Adrenal gland (tissue), 5 donors: ENCODE results near the gene MYADML2.

ENCODE experiments used
- POLR2A ChIP-seq, 2 donors: fragments of 450-650 bp; IDR thresholded peaks; one replicate each; pipeline ENCODE4 v1.6.1; 2017; ENCODE audit warnings: antibody characterized with exemption in 2 of 2, mild to moderate bottlenecking in 2 of 2, moderate library complexity in 1 of 2
- TF ChIP-seq, protein P1 (sequence below), 6 experiments: fragments of 450-650 bp in 4 of 6; fragments of 200-600 bp in 2 of 6; sonication (generic) in 1 of 6; IDR thresholded peaks; 1 replicate in 5 of 6; 2 replicates in 1 of 6; pipeline versions ENCODE4 v1.5.1 to v1.8.0; 2016 to 2021; ENCODE audit warnings: antibody characterized with exemption in 6 of 6, mild to moderate bottlenecking in 2 of 6, moderate library complexity in 1 of 6
- donor health status: DM: no; HTN: no; CAD: no.

DNA sequence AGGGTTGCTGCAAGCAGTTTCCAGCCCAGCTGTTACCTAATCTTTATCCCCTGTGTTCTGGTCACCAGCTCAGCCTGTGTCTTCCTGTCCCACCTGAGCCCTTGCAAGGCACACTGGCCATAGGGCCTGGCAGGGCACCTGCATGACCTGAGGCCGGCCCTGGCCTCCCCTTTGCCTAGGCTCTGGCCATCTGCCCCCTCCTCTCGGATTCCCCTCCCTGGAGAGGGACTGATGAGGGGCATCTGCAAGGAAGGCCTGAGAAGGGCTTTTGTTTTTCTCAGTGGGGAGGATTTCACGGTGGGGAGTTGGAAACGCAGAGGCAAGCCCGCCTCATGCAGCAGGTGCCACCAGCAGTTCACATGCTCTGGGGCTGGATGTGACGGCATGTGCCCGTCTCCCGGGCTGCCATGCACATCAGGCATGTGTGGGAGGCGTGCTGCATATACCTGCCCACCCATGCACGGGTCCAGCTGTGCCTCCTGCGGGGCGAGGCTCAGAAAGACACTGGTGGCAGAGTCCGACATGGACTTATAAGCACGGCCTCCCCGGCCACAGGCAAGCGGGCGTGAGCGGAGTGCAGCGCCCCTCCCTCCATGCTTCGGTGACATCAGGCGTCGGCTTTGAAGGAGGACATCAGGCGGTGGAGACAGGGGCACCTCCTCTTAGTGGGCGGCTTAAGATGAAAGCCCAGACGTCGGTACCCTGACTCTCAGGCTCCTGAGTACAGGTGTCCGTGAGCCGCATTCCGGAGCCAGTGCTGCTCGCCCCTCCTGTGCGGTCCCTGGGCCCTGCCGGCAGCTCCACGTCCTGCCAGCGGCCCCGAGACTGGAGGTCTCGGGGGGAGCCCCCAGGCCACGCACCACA is 46.9 kb upstream of the MYADML2 start:
- TF ChIP-seq, protein P1, sequence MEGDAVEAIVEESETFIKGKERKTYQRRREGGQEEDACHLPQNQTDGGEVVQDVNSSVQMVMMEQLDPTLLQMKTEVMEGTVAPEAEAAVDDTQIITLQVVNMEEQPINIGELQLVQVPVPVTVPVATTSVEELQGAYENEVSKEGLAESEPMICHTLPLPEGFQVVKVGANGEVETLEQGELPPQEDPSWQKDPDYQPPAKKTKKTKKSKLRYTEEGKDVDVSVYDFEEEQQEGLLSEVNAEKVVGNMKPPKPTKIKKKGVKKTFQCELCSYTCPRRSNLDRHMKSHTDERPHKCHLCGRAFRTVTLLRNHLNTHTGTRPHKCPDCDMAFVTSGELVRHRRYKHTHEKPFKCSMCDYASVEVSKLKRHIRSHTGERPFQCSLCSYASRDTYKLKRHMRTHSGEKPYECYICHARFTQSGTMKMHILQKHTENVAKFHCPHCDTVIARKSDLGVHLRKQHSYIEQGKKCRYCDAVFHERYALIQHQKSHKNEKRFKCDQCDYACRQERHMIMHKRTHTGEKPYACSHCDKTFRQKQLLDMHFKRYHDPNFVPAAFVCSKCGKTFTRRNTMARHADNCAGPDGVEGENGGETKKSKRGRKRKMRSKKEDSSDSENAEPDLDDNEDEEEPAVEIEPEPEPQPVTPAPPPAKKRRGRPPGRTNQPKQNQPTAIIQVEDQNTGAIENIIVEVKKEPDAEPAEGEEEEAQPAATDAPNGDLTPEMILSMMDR (IDR thresholded peaks at IDR 0.05) = no peak
- no peak for TF ChIP-seq POLR2A (IDR thresholded peaks at IDR 0.05)
